GM19240 (cell line): Measurements from ENCODE around the gene PLEKHF1.

Experiments
- DNase-seq: peaks from one replicate; pipeline ENCODE4 v3.0.0; 2011; ENCODE audit warnings: low spot score; ENCODE audit not compliant: insufficient read length

The PLEKHF1 gene

GRCh38 chr19:29634423-29635130, 30.7 kb upstream of the PLEKHF1 start:
- no peak for DNase-seq

DNA sequence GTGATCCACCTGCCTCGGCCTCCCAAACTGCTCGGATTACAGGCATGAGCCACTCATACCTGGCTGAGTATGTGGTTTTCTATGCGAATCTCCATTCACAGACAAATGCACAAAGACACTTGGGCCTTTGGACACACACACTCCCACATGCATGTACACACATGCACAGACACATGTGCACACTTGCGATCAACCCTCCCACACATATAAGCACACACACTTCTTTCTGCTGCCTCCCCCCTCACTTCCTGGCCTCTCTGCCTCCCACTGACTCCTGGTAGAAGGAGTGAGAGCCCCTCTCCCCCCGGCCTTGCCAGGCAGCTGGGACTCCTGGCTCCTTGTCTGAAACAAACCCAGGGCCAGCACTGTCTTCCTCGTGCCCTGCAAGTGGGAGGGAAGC, 29.3 kb upstream of the PLEKHF1 start:
- DNase-seq: no peak

DNA sequence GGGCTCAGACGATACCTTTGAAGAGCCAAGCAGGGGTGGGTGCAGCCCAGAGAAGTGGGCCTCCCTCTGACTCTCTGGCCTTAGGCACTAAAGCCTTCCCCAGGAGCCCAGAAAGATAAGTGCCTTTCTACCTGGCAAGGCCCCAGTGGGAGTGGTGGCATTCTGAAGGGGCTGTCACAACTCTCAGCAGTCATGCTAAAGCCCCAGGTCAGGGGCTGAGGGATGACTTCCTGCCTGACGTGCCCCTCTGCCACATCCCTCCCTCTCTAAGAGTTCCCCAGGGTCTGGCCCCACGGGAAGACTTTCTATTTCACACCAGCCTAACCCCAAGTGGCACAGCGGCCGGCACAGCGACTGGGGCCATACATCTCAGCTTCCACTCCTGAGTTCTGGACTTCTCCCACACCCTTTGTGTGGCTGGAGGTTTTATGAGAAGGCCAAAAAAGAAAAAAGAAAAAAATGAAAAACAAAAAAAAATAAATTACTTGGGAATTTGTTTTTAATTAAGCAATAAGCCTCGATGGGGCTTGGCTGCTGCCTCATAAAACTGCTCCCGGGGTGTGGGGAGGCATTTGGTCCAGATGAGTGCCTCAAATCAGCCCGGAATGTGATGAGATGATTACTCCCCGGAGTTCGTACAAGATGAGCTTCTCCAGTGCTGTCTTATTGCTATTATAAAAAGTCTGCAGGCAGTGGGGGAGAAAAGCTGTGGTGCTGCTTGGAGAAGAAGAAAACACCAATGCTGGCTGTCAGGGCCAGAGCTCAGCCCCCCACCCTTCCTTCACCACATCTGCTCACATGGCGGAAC, 28.5 kb upstream of the PLEKHF1 start:
- no peak for DNase-seq

DNA sequence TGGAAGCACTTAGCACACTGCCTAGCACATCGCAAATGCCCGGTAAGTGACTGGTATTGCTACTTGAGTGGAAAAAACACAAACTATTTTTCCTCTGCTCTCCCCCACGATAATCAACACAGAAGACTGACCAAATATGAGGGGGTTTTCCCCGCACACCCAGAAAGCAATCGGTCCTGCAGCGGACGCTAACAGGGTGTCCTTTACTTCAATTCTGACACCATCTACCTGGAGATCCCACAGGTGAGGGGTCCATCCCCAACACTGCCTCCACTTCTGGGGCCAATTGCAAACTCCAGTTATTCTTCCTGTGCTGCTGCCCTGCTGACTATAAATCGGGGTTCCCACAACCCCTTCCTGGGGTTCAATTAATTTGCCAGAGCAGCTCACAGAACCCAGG, 26.2 kb upstream of the PLEKHF1 start:
- DNase-seq: no peak

DNA sequence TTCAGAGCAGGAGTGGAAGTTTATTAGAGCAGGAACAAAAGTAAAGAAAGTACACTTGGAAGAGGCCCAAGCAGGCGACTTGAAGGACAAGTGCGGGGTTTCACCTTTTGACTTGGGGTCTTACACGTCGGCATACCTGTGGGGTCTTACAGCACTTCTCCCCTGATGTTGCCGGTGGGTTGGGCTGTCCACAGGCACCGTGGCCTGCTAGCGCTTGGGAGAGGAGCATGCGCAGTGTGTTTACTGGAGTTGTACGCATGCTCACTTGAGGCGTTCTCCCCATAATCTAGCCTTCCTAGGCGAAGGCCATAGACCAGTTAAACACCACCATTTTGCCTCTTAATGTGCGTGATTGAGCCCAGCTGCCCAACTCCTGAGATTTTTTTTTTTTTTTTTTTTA, 25.0 kb upstream of the PLEKHF1 start:
- DNase-seq: no peak

DNA sequence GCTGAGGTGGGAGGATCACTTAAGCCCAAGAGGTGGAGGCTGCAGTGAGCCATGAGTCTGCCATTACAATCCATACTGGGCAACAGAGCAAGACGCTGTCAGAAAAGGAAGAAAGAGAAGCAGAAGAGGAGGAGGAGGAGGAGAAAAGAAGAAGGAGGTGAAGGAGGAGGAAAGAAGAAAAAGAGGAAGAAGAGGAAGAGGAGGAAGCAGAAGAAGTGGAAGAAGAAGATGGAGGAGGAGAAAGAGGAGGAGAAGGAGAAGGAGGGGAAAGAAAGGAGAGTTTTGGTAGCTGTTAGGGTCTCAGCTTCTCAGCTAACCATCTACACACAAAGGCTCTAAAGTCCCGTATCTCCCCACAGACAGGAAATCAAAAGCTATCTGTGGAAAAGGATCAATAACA, 23.7 kb upstream of the PLEKHF1 start:
- no peak for DNase-seq

GRCh38 chr19:29643361-29643935, 21.8 kb upstream of the PLEKHF1 start:
- no peak for DNase-seq

GRCh38 chr19:29644210-29644609, 21.1 kb upstream of the PLEKHF1 start:
- DNase-seq: no peak

GRCh38 chr19:29645491-29645867, 19.8 kb upstream of the PLEKHF1 start:
- no peak for DNase-seq

DNA sequence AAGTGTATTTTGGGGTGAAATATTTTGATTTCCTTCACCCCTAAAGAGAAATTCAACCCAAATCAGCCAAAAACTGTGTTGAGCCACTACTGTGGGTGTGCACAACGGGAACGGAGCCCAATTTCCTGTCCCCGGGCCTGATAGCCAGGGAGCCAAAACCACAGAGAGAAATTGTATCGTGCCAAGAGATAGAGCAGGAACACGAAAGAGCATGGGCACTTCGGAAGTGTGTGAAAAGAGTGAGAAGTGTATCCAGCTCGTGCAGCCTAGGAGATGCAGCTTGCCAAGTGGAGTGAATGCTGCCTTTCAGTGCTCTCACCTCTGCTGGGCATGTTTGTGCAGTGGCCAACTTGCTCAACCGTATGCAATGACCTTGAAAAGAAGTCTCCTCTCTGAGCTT, 19.4 kb upstream of the PLEKHF1 start:
- DNase-seq: no peak

DNA sequence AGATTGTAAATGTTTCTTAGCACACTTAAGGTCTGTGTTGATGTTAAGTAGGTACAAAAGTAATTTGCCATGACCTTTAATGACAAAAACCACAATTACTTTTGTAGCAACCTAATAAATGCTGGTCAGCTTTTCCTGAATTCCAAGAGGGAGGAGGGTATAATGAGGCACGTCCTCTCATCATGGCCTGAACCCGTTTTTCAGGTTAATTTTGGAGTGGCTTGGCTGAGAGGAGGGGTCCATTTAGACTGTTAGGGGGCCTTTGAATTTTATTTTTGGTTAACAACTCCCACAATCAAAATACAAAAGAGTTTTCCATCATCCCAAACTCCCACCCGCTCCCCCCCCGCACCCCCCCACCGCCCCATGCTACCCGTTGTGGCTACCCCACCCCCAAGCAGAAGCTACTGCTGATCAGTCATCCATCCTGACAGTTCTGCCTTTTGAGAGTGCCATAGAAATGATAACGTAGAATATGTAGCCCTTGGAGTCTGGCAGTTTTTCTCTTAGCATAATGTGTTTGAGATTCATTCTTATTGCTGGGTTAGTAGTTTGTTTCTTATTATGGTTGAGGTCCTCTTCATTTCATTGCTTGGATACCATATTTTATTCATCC, 14.4 kb upstream of the PLEKHF1 start:
- DNase-seq: no peak

DNA sequence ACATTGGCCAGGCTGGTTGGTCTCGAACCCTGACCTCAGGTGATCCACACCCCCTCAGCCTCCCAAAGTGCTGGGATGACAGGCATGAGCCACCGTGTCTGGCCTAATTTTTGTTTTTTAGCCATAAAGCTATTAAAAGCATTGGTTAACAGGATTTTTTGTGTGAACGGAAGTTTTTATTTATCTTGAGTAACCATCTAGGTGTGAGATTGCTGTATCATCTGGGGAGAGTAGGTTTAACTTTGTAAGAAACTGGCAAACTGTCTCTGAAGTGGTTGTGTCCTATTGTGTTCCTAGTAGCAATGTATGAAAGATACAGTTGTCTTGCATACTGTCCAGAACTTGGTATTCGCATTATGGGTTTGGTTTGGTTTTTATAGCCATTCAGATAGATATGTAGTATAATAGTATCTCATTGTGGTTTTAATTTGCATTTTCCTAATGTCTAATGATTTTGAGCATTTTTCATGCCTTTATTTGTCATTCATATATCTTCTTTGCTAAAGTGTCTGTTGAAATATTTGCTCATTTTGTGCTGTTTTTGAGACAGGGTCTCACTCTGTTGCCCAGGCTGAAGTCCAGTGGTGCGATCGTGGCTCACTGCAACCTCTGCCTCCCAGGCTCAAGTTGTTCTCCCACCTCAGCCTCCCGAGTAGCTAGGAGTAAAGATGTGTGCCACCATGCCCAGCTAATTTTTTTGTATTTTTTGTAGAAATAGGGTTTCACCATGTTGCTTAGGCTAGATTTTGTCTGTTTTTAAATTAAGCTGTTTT, 13.5 kb upstream of the PLEKHF1 start:
- DNase-seq: no peak

GRCh38 chr19:29653398-29653797, 11.9 kb upstream of the PLEKHF1 start:
- DNase-seq: no peak

DNA sequence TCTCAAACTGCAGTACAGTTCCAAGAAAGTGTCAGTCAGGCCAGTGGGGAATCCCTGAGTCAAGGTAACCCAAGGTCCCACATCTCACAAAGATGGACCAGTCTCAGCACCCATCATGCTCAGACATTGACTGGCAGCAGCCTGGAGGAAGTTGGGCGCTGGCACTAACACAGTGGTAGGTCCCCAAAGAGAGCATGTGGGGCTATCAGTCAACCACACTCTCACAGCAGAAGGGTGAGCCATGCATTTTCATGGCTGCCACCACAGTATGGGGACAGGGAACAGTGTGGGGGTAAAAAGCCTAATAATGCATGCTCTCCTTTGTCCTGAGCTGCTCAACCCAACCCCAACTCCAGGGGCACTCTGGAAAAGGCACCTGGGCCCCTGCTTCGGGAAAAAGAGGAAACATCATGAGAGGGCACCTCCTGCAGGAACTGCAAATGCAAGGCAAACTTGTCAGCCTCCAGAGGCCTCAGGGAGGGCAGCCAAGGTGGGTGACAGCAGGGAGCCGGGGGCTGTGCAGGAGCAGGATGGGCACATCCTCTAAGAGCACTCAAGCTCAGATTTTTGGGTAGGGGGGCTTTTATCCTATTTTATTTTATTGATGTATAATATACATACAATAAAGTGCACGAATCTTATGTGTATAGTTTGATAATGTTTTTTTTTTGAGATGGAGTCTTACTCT, 9.5 kb upstream of the PLEKHF1 start:
- DNase-seq: no peak

DNA sequence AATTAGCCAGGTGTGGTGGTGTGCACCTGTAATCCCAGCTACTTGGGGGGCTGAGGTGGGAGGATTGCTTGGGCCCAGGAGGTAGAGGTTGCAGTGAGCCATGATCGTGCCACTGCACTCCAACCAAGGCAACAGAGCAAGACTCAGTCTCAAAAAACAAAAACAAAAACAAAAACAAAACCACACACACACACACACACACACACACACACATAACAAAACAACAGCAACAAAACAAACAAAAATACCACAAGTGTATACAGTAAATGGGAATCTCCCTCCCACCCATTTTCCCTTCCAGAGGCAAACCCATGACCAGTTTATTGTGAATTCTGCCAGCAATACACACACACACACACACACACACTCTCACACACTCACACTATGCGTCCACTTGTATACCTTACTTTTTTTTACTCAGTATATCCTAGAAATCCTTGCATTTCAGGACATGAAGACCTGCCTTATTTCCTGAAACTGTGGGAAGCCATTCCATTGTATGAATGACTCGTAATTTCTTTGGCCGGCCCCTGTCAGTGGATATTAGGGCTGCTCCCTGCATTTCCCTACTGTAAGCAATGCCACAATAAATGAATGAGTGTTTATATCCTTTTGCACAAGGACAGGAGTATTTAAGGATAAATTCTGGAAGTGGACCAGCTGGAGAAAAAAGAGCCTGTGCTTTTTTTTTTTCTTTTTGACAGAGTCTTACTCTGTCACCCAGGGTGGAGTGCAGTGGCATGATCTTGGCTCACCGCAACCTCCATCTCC, 6.9 kb upstream of the PLEKHF1 start:
- DNase-seq: no peak

DNA sequence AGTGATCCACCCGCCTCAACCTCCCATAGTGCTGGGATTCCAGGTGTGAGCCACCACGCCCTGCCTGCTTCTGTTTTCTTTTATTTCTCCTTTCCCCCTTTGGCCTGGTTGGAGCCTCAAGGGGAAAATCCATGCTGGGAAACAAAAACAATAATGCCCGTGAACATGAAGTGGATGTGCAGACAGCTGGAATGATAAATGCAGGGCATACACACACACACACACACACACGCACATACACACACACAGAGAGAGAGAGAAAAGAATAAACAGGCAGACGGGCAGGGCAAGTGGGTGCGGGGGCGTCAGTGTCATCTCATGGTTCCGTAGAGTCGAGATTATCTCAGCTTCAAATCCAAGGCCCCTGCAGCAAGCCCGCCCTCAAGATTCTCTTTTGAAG, 4.4 kb upstream of the PLEKHF1 start:
- DNase-seq: no peak

GRCh38 chr19:29662278-29662603, 3.0 kb upstream of the PLEKHF1 start:
- DNase-seq: no peak

DNA sequence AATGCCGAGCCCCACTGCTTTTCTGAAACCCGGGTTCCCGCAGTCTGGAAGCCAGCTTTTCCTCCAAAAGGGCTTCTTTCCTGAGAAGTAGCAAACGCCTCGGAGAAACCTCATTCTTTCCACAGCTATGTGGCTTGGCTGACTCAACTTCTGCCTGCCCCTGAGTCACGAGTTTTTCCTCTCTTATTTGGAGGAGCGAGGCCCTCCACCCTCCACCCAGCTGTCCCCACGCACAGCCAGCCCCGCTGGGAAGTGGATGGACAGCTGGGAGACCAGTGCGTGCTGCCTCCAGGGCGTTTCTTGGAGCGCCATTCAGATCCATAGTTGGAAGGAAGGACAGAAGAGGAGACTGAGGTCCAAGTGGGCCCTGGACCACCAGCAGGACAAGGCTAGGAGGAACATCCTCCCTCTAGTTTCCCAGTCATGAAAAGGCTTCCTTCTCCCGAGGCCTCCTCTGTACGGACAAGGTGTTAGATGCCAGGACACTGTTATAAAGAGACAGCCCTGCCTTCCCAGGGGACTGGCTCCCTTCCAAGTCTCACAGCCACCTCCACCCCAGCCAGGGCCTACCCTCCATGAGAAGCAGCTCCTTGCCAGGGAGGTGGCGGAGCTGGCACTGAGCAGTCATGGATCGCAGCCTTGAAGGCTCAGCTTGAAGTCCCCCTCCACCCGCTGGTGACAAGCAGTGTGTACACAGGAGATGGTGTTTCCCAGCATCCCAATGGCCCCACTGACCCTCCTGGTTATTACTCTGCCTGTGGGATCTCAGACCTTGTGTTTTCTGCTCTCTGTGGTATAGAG, 2.5 kb upstream of the PLEKHF1 start:
- no peak for DNase-seq
